Dedifferentiated amniotic fluid mesenchymal stem cell (primary cell): Measurements from ENCODE around the gene PROSER3.

Source experiments
- DNase-seq: peaks from one replicate; pipeline ENCODE4 v3.0.0-alpha.2; 2016; ENCODE audit errors: extremely low spot score

The PROSER3 gene

DNA sequence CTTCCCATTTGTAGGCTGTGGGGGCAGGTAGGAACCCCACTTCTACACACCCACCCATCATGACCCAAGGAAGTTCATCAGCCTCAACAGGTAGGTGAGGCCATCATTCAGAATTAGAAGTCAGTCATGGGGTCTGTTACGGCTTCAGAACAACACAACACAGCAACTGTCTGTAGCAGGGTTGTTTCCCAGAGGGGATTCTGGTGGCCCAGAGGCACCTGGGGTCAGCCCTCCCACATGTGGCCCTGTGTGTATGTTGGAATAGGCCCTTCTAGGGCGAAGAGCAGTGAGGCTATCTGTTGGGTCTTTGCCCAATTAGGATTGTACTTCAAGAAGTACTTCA is 19.1 kb upstream of the PROSER3 start:
- no peak for DNase-seq

DNA sequence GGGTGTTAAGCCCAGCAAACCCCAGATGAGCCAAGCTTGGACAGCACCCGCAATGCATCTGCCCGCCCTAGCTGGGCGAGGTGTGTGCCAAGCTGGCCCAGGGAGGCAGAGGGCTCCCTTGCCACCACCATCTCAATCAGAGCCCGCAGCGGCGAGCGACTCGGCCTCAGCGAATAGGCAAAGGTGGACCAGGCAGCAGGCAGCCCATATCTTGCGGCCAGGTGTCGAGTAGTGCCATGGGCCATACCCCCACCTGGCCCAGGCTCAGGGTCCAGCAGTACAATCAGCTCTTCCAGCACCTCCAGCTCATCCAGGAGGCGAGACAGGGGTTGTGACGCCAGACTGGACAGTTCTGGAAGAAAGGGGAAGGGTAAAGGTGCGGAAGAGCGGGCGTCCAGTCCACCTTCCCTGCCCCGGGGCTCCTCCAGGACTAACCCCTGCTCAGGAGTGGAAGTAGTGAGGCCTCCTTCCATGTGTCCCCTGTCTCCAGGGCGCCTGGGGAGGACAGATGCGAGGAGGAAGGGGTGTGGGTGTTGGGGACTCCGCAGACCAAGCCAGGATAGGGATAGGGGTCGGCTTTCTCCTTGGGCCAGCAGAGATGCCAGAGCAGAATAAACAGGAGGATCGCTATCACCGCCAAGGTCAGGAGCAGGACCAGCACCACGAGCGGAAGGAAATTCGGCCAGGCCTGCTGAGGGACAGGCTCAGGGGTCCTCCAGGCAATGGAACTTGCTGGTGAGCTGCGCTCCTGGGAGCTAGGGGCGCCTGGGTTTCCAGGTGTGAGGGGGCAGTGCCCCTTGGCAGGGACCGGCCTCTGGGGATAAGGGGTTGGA is 18.5 kb upstream of the PROSER3 start:
- no peak for DNase-seq

DNA sequence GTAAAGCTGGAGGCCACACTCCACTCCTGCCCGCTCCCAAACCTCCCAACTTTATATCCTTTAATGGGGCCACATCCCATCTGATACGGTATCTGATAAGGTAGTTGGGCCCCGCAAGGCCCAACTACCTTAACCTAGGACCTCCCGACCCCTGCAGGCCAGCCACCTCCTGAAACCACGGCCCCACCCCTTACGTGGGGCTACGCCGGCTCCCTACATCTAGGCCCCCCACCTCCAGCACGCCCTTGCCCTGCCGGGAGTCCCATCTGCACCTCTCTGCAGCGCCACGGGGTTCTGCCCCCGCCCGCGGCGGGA is 17.9 kb upstream of the PROSER3 start:
- DNase-seq = no peak

DNA sequence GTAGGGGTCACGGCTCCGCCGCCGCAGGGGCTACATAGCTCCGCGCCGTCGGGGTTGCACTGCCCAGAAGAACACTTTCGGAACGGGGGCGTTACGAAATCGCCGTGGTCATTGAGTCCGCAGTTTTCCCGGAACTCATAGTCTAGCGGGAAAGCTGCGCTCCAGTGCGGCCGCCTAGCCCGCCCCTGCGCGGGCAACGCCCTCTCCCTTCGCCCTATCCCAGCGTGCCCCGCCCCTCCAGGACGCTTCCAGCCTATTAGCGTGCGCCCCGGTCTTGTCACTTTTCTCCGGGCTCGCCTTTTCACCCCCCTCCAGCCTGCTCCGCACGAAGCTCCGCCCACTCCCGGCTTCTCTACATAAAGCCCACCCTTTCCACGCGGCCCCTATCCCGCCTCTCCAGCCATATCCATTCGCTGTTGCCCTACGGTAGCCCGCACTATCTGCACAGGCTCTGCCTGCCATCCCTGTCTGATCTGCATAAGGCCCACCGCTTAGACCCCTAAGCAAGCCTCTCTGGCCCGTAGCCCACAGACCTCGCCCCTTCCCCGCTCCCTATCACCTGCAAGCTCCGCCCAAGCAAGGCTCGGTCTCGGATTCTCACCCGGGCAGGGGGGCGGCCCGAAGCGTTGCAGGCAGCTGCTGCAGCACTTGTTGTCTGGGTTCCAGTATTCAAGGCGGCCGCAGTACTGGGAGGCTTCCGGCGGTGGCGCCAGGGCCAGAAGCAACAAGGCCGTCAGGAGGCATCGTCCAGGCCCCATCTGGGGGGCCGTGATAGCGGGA is 17.4 kb upstream of the PROSER3 start:
- DNase-seq = peak; percentile 94

DNA sequence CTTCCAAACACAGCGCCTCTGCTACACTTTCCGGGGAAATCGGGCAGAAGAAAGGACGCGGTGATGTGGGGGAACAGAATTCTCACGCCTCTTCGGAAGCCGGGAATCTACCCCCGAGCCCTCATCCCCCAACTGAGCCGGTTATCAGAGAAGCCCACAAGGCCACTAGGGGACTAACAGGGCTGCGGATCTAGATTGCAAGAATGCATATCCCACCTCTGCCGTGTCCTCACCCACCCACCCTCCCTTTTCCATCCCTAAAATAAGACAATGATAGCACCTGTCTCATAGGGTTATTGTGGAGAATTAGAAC is 16.8 kb upstream of the PROSER3 start:
- no peak for DNase-seq

DNA sequence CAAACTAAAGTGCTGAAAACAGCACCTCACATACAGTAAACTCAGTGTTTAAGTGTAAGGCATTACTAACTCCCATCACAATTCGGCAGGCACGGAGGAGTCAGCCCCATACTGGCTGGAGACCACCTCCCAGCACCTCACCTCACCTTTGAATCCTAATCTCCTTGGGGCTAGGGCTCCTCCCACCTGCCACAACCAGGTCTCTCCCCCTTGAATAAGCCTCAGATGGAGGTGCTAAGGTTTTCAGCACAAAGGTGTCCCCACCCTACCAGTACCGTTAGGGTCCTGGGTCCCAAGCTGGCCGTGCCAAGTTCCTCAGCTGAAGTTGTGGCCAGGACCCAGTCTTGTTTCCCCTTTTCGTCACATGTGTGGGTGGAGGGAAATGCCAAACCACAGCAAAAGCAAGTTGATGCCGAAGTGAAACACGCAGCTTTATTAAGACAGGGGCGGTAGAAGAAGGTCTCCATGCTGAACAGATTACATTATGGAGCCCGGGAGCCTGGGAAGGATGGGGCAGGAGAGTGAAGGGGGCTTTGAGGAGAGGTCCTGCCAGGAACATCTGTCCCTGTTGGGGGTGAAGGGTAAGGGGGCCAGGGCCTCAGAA is 15.8 kb upstream of the PROSER3 start, which contains the start of gene IGFLR1:
Gene IGFLR1, minus strand, starts transcription at position 332 of the 604 bp plus-strand sequence. CDS start 1,272 bp downstream, outside the sequence.
- DNase-seq = no peak

DNA sequence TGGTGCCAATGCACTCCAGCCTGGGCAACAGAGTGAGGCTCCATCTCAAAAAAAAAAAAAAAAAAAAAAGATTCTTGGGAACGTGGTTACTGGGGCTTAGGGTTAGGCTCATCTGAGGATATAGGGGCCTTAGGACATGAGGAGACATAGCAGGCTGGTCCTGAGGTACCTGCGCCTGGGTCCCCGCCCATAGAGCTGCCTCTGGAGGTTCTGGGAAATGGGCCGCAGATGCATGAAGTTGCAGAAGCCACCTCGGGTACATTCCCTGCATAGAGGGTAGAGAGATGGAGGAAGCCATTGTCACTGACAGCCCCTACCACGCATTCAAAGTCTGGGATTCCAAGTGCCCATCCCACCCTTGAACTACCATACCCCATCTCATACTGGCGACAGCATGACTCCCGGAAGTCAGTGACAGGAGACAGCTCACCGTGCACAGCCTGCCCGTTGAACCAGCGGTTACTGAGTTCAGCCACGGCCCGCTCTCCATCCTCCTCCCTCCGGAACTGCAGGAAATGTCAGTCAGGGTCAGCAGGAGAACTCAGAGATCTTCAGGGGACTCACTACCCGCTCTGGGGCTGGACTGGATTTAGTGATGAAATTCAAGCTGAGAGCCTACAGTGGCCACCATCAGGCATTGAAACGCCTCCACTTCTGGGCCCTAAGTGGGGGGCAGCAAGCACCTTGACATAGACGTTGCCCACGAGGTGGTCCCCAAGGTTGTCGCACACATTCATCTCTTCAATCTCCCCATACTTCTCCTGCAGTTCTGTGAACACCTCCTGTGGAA is 14.1 kb upstream of the PROSER3 start:
- no peak for DNase-seq

DNA sequence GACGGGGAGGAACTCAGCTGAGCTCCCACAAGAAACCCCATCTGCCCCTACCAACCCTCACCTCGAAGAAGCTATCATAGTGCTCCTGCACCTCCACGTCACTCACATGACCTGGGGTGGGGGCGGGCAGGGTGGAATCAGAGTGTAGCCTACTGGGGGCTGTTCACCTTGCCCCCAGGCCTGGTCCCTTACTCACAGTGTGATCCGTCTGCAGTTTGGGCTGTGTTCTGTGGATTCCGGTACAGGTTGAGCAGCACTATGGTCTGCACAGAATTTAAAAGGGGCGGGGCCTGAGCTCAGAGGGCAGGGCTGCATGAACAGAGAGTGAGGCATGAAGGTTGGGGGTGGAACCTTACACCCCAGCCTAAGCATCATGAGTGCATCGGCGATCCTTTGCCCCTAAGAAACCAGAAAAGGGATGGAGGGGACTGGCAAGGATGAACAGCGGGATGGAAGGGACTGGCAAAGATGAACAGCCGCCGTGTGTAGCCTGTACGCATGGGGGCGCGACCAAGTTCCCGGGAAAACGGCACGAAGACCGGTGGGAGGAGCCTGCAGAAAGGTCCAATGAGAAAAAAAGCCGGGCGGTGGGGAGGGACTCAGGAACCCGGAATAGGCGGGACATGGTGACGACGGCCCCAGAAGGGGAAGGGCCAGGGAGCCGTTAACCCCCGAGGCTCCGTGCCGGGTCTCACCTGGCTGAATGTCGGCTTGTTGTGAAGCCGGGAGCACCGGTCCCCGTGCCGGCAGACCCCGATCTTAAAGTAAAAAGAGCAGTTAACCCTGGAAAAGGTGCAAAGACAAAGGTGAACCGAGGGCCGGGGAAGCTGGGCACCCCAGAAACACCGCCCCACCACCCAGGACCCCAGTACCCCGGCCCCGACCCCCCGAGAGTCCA is 13.3 kb upstream of the PROSER3 start:
- peak; percentile 98 for DNase-seq

DNA sequence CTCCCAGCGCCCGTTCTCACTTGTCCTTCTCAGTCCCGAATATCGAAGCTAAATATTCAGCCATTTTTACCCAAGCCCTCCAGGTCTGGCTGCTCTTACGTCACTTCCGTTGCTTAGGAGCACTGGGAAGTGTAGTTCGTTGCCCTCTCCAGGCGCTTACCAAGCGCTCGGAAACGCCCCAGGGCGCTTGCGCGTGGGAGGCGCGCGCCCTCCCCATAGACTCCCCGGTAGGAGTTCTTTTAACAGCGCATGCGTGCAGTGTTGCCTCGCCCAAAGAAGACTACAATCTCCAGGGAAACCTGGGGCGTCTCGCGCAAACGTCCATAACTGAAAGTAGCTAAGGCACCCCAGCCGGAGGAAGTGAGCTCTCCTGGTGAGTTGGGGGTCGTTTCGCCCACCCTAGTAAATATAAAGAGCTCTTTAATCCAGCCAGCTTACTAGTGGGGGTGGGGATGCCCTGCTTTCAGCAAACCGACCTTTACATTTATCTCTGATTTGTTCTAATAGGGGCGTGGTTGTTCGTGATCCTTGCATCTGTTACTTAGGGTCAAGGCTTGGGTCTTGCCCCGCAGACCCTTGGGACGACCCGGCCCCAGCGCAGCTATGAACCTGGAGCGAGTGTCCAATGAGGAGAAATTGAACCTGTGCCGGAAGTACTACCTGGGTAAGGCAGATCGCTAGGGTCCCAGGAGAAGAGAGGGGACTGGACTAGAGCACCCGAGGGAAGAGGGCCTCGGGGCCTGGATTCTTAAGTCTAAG is 12.5 kb upstream of the PROSER3 start, which contains the start of the genes PSENEN and U2AF1L4:
Gene PSENEN, plus strand, starts transcription at position 324 of the 759 bp plus-strand sequence. Its CDS starts 280 bp downstream, at position 604.
Gene U2AF1L4, minus strand, starts transcription at position 91 of the 759 bp plus-strand sequence. Its CDS starts 27 bp downstream, at position 64.
- peak; percentile 99 for DNase-seq

DNA sequence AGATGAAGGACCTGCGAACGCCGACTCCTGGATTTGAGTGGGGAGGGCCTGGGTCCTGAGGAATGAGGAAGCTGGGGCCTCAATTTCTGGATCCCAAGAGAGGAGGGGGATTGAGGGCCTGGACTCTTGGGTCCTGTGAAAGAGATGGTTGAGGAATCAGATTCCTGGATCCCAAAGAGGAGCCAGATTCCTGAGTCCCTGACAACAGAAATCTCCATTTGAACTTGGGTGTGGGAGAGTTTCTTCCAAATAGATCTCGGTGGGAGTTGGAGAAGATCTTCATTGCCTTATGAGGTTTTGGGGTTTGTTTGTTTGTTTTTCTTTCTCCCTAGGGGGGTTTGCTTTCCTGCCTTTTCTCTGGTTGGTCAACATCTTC is 11.9 kb upstream of the PROSER3 start:
- no peak for DNase-seq

DNA sequence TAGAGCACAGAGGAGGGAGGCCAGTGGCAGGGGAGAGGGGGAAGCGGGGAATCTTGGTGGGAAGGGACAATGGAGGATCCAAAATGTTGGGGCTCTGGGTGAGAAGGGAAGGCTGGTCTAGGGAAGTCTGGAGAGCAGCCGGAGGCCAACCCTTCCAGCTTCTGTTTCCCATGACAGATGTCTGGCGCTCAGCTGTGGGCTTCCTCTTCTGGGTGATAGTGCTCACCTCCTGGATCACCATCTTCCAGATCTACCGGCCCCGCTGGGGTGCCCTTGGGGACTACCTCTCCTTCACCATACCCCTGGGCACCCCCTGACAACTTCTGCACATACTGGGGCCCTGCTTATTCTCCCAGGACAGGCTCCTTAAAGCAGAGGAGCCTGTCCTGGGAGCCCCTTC is 11.4 kb upstream of the PROSER3 start:
- no peak for DNase-seq

DNA sequence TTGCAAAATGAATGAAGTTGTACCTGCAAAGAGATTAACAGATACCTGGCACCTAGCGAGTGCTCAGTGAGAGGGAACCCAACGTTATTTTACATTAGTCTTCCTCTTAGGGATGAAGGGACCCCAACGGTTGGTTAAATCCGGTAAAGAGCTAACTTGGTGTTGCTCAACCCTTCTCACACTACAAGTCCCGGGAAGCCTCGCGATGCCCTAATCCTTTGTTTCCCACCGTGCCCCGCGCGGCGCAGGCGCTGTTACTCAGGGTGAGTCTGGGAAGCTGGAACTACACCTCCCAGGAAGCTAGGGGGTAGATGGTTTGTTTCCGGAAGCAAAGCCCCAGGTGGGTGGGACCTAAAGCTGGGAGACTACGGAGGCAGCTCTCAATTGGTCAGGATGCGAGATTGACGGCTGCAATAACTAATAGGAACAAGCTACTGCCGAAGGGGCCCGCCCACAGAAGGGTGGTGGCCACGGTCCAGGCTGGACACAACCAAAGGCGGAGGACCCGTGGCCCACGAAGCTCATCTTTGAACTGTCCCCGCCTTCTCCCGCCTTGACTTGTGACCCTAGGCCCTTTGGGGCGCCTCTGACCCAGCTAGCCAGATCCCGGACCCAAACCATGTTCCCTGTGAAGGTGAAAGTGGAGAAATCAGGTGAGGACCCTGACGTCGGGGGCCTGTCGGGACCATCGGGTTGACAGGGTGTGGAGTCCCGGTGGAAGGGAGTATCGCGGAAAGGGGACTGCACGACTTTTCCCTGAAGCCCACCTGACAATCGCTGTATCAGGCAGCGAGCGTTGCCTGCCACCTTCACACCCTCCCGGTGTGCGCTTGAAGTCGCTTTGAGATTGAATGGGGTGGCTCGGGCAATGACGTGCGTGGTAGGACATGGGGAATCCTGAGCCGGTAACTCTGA is 9.6 kb upstream of the PROSER3 start, which contains the start of gene LIN37:
Gene LIN37, plus strand, starts transcription at position 471 of the 915 bp plus-strand sequence. Its CDS starts 149 bp downstream, at position 620.
- peak; percentile 100 for DNase-seq

DNA sequence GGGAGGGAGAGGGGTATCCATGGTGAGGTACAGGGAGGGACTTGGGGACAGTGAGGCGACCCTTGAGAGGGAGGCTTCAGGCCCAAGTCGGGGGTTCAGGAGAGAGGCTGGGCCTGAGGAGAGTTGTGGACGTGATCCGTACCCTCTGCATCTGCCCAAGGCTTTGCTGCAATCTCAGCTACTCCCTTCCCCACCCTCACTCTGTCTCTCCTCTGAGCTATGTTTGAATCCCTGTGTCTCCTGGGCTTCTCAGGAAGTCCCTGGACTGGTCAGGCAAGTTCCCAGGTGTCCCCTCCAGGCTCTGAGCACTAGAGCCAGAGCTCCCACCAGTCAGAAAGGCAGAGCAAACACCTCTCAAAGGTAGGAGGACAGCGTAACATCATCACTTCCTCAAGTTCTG is 7.8 kb upstream of the PROSER3 start:
- DNase-seq = no peak

DNA sequence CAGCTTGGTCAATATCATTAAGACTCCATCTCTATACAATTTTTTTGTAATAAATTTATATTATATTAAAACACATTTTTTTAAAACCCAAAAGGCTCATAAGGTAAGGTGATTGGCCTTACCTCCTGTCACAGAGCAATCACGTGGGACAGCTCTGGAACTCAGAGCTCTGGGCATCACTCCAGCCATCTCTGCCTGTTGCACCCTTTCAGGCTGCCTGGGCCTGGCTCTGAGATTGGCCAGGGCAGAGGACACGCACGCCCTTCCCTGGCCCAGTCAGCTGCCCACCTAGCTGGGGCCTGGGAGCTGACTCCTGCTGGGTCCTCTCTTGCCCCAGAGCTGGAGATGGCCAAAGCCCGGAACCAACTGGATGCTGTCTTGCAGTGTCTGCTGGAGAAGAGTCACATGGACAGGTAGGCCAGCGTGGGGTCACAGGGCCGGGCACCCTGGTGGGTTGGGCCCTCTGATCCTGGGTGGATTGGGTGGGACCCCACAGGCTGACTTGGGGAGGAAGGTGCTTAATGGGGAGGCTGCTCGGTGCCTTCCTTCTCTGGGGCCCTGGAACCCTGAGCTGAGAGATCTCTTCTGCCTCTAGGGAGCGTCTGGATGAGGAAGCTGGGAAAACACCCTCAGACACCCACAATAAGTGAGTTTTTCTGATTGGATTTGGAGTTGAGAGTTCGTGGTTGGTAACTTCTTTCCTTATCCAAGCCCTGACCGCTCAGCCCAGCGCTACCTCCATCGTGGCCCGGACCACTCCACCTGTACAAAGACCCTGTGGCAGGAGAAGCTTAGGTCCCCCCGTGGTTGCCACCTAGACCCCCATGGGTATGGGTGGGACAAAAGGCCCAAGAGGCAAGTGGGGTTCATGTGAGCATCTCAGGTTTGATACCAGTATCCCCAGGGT is 5.9 kb upstream of the PROSER3 start:
- no peak for DNase-seq

DNA sequence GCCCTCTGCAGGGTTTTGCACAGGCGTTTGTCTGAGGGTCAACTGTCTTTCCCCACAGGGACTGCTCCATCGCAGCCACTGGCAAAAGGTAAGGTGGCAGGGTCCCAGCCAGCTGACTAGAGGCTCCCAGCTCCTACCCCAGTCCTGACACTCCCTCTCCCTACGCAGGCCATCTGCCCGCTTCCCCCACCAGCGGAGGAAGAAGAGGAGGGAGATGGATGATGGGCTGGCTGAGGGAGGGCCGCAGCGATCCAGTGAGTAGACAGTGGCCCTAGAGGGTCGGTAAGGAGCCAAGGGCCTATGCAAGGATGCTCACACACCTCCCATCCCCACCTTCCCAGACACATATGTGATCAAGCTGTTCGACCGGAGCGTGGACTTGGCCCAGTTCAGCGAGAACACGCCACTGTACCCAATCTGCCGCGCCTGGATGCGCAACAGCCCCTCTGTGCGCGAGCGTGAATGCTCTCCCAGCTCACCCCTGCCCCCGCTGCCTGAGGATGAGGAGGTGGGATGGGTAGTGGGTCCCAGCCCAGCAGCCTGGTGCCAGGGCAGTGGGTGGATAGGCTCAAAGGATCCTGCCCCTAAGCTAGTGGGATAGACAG is 5.1 kb upstream of the PROSER3 start:
- no peak for DNase-seq

DNA sequence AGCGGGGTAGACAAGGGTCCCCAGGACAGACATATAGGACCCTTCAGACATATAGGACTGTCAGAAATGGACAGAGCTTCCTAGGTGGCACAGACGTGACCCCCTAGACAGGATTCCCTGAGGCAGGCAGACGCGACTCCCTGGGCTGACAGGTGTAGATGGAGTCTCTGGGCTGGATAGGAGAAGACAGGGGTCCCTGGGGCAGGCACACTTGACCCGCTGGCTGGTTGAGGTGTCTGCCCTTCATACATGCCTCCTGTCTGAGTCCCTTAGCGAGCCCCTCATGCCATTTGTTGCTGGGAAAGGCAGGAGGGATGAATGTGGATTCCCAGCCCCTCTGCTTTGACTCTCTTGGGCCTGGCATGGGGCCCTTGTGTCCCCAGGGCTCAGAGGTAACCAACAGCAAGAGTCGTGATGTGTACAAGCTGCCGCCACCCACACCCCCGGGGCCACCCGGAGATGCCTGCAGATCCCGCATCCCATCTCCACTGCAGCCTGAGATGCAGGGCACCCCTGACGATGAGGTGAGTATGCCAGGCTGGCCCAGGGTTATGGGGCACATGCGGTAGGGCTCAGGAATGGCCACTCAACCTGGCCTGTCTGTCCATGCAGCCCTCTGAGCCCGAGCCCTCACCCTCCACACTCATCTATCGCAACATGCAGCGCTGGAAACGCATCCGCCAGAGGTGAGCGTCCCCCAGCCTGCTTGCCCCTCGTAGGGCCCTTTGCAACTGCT is 4.2 kb upstream of the PROSER3 start:
- no peak for DNase-seq
